Stimulated activated CD4-positive, alpha-beta T cell treated with anti-CD3 and anti-CD28 coated beads, Interleukin-4, amount 100 ng/mL, for 48 hours (primary cell): Measurements from ENCODE around the gene RASL10A.

Source experiments
- DNase-seq, 2 donors: peaks; one replicate each; pipeline ENCODE4 v3.0.0-alpha.2; 2020; ENCODE audit warnings: low read depth in 2 of 2

The RASL10A gene

GRCh38 chr22:29306175-29306834 lies 9.2 kb downstream of the RASL10A start, which contains the start of gene GAS2L1:
GAS2L1 (plus strand) TSS chr22:29306650; CDS start chr22:29308106, 1,456 bp downstream.
- peak in 1 of 2 donors; percentile 49 for DNase-seq

DNA sequence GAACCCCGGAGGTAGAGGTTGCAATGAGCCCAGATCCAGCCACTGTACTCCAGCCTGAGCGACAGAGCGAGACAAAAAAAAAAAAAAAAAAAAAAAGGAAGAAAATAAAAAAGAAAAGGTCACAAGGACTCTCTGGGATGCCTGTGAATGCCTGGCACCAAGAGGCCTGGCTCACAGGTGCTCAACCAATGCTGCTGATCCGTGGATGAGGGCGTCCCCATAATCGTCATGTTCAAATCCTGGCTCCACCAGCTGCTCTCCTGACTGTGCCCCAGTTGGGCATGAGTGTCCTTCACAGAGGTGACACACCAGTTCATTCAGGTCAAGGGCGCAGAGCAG lies 9.7 kb downstream of the RASL10A start:
- DNase-seq: no peak

- DNase-seq: no peak
Observed at GRCh38 chr22:29302681-29303465, 12.6 kb downstream of the RASL10A start.

DNA sequence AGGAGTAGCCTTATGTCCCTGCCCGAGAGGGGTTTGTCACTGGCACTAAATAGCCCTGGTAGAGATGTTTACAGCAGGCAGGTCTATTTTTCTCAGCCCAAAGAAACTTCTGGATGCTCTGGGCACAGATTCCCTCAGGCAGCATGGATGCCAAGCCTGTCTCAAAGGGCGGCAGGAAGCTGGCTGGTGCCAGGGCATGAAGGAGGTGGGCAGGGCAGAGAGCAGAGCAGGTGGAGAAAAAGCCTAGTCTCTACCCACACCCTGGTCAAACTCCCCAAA lies 13.2 kb downstream of the RASL10A start:
- no peak for DNase-seq

- no peak for DNase-seq
Observed at GRCh38 chr22:29301716-29302401, 13.6 kb downstream of the RASL10A start.

- no peak for DNase-seq
Observed at GRCh38 chr22:29300807-29301601, 14.5 kb downstream of the RASL10A start.

- DNase-seq: no peak
Observed at GRCh38 chr22:29300467-29300806, 15.1 kb downstream of the RASL10A start.

GRCh38 chr22:29299136-29299900 lies 16.2 kb downstream of the RASL10A start:
- DNase-seq: no peak

DNA sequence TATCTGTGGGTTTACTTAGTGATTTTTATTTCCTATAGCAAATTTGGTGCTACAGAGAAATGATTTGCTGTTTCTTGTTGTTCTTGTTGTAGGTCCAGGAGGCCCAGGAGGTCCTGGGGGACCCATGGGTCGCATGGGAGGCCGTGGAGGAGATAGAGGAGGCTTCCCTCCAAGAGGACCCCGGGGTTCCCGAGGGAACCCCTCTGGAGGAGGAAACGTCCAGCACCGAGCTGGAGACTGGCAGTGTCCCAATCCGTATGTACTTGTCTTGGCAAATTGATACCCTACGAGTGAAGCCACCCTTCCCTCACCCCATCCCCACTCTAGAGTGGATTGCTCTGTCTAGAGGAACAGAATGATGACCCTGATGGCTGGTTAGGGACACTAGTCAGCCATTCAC lies 16.9 kb downstream of the RASL10A start:
- no peak for DNase-seq

GRCh38 chr22:29292379-29292778 lies 23.1 kb downstream of the RASL10A start:
- no peak for DNase-seq

DNA sequence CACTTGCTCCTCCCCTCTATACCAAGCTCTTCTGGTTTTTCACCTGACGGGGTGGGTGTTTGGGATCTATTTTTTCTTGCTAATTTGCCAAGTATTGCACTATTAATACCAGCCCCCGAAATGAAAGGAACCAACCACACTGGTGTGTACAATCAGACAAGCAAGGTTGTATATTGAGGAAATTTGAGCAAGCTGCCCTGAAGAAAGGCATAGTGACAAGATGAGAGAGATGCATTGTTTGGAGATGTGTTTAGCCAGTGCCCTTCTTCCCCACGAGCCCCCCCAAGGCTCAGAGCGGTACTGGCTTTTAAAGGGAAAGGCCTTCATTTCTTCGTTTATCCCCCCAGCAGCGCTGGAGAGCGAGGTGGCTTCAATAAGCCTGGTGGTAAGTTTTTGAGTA lies 24.3 kb downstream of the RASL10A start:
- DNase-seq: no peak

- DNase-seq: no peak
Observed at GRCh38 chr22:29290061-29290460, 25.4 kb downstream of the RASL10A start.

GRCh38 chr22:29288837-29289236 lies 26.7 kb downstream of the RASL10A start:
- DNase-seq: no peak

- DNase-seq: no peak
Observed at GRCh38 chr22:29284196-29284595, 31.3 kb downstream of the RASL10A start.

- DNase-seq: no peak
Observed at GRCh38 chr22:29277927-29278326, 37.6 kb downstream of the RASL10A start.

DNA sequence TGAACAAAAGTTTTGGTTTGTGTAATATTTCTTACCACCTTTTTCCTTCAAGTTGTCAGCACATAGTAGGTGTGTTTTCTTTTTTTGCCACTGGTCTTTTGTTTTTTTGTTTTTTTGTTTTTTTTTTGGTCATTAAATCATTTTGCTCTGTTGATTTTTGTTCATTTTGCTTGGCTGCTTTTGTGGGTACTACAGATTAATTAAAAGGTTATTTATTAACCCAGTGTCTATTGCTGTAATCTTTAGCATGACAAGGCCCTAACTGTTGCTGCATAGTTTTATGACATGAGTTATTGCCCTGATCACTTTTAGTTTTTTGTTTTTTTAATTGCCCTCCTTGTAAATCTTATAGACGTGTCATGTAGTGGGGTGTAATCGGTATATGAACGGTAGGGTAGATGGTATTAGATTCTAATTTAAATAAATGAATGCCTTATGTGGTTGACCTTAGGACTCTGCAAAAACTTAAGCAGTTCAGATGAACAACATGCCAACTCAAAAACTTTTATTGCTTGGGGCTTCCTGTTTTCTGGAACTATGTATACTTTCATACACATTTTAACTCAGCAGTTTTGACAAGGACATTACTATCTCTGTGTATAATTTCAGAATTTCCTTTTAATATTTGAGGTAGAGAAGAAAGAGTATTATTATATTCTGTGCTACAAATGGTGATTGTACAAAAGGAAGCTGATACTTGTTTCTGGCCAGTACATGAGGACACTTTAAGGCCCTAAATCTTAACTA lies 39.5 kb downstream of the RASL10A start:
- no peak for DNase-seq

GRCh38 chr22:29275167-29275566 lies 40.3 kb downstream of the RASL10A start:
- no peak for DNase-seq

DNA sequence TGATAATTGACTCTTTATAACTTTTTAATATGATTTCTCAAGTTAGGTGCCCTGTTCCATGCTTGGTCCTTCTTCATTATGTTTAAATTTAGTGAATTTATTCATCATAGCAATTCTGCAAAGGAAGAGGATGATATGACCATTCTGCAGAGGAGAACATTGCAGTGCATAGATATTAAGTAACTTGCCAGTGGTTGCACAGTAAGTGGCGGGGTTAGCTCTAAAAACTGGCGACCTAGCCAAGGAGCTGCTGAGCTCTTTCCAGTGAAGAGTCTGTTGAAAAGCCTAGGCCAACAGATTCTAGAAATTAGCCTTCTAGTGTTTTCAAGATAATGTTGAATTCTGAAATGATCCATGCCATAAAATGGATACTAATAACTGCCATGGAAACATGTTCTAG lies 42.9 kb downstream of the RASL10A start:
- no peak for DNase-seq

GRCh38 chr22:29270475-29271271 lies 44.8 kb downstream of the RASL10A start:
- no peak for DNase-seq
